GM20431 (cell line): Measurements from ENCODE around the gene YY1.
"Not testable (repeated sequence)": the region's sequence is repeated elsewhere in the genome, so short reads cannot be mapped to it uniquely, and the experiment has no call there.

Experiments used
- in situ Hi-C: fragments of 300-500 bp; cut with MseI, MboI; formaldehyde crosslinking; loops from one replicate; pipeline ENCODE4 v1.15.0; 2020; ENCODE audit warnings: low sequenced_read_pairs; ENCODE audit not compliant: unreplicated experiment

Gene YY1

GRCh38 chr14:100238419-100239210 lies at the start of gene YY1:
TSS of gene YY1 (plus strand) at chr14:100239144. CDS start at chr14:100239245, 101 bp downstream.
- in situ Hi-C loops = no loop called here

GRCh38 chr14:100190126-100190525 lies 48.8 kb upstream of the YY1 start:
- in situ Hi-C loops = no loop called here

DNA sequence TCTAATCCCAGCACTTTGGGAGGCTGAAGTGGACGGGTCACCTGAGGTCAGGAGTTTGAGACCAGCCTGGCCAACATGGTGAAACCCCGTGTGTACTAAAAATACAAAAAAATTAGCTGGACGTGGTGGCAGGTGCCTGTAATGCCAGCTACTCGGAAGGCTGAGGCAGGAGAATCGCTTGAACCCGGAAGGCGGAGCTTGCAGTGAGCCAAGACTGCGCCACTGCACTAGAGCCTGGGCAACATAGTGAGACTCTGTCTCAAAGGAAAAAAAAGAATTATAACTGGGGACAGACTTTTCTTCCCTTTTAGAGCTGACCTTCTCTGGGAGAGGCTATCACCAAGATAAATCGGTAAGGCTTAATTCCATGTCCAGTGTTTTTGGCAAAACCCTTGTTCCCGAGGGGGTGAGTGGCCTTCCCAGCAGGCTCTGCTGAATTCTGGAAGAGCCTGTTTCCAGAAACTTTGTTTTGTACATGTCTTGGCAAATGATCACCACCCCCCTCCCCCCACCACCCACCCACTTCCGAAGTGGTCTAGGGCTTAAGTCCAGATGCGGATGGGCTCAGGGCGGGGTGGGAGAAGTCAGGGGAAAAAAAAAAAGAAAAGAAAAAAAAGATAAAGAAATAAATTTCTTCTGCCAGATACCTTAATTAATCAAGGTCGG lies 47.2 kb upstream of the YY1 start:
- in situ Hi-C loops = no loop called here

GRCh38 chr14:100192250-100192671 lies 46.7 kb upstream of the YY1 start:
- in situ Hi-C loops = no loop called here

DNA sequence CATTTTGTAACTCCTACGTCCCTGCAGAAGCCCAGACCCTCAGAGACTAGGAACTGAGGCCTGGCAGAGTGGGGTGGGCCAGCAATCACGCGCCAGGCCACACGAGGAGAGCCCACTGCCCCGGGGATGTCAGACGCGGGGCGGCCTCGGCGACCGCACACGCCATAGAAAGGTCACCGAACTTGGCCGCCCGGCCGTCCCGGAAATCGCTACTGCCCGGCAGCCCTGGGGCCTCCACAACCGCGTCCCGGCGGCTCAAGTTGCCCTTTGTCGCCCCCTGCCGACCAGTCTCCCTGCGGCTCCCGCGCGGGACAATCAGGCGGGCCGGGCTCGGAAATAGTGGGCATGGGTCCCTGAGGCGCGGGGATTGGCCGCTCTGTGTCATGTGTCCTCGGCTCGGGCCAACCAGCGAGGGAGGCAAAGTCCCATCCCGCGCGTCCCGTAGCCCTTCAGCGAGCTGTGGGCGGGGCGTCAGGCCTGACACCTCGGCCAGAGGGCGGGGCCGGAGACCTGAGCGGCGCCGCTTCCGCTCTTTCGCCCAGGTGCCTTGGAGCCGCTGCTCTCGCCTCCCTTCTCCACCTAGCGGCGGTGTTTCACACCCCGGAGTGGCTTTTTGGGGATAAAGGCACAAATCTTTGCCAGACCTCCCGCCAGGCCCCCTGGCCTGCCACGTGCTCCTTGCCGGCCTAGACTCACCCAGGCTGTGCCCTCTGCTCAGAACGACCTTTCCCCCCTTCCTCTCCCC lies 46.1 kb upstream of the YY1 start:
- in situ Hi-C loops = no loop called here

DNA sequence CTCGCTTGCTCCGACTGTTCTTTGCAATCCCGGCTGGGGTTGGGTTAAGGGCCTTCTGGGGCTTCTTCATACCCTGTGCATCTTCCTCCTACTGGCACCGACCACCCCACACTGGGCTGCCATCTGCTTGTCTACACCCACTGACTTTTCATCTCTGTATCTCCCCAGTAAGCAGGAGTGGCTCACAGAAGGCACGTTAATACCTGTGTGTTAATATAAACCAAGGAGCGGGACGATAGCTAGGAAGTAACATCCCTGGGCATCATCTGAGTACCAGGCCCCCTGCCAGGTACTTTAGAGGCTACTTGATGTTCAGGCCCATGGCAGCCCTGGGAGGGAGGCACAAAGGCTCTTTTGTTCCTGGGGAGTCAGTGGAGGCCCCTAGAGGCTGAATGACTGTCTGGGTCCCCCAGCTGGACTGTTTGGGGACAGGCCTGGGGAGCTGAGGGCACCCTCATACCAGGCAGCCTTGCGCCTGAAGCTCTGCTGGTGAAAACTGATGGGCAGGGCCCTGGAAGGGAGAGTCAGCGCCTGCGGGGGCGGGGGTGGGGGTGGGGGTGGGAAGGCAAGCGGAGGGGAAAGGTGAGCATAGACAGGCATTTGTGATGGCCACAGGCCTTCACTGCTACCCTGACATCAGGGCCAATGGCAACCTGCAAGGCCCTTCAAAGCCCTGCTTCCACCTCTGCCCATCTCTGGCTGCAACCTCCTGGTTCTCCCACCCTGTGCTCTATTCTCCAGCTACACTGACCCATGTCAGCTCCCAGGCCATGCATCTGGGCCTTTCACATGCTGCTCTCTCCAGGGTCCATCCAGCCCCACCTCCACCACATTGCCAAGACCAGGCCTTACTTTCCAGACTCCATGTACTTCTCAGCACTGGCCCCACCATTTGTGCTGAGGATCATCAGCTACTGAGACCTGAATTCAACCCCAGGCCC lies 45.3 kb upstream of the YY1 start:
- in situ Hi-C loops = no loop called here

DNA sequence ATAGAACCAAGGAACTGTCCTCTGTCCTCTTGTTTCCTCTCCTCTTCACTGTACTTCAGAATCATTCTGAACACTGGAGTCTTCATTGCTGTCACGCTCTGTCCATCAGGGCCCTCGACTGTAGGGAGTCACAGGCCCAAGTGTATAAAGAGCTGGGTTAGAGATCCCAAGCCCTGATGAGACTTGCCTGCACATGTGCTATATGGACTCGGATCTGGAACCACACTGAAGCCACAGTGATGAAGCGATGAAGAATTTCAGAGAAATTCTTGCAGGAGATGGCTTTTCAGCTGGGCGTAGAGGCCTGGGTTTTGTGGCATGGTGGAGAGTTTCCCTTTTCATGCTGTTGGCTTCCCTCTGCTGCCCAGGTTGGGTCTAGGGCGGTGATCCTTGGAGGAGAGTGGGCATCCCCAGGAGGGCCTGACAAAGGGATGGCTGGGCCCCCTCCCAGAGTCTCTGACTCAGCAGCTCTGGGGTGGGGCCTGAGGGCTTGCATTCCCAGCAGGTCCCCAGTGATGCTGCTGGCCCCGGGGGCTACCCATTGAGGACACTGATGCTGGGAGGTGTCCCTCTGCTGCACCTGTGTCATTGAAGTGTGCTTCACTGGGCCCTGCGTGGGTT lies 39.6 kb upstream of the YY1 start:
- in situ Hi-C loops = no loop called here

DNA sequence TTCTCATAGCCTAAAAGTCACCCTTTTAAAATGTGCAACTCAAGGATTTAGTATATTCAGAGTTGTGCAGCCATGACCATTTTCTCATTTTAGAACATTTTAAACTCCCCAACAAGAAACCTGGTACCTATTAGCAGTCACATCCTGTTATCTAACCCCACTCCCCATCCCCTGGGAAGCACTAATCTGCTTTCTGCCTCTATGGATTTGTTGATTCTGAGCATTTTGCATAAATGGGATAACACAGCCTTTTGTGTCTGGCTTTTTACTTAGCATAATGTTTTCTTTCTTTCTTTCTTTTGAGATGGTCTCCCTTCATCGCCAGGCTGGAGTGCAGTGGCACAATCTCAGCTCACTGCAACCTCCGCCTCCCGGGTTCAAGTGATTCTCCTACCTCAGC lies 38.6 kb upstream of the YY1 start:
- in situ Hi-C loops = no loop called here

GRCh38 chr14:100201701-100202100 lies 37.2 kb upstream of the YY1 start:
- in situ Hi-C loops = no loop called here

GRCh38 chr14:100202712-100203111 lies 36.2 kb upstream of the YY1 start:
- in situ Hi-C loops = no loop called here

DNA sequence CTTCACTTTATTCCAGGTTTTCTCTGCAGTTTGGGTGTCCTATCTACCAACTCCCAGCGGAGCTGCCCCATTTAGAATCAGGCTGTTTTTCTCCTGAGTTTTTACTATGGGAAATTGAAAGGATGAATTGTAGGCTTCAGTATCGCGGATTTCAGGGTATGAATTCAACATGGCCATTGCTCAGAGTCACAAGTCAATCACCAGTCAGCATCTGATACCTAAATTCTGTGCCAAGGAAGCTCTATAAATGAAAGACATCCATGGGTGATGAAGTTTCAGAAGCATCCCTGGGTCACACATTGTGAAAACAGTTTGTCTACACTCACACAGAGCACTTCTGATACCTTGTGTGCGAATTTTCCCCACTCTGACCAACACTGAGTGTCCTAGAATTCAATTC lies 35.8 kb upstream of the YY1 start:
- in situ Hi-C loops = no loop called here

DNA sequence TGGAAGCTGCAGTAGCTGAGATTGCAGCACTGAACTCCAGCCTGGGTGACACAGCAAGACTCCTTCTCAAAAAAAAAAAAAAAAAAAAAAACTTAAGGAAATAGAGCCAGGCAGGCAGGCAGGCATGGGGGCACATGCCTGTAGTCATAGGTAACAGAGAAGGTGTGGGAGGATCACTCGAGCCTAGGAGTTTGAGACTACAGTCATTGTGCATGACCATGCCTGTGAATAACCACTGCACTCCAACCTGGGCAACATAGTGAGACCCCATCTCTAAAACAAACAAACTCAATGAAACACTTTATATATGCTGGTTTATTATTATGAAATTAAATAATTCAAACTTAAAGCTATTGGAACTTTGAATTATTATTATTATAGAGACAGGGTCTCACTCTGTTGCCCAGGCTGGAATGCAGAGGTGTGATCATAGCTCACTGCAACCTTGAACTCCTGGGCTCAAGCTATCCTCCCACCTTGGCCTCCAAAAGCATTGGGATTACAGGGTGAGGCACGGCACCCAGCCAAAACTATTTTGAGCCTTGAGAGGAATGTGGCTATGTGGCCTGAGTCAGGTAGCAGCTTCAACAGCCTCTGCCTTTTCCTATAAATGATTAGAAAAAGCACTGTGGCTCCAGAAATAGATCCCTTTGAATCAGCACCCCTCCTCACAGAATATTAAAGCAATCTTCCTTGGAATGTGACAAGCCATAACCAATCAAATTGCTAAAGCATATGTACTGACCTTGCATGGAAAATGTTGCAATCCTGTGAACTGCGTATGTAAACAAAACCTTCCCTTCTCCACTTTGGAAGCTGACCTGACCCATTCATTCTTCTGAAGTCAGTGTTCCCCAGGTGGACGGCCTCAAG lies 34.7 kb upstream of the YY1 start:
- in situ Hi-C loops = no loop called here

- in situ Hi-C loops = not testable (repeated sequence)
Measured at GRCh38 chr14:100204835-100205167, 34.1 kb upstream of the YY1 start.

DNA sequence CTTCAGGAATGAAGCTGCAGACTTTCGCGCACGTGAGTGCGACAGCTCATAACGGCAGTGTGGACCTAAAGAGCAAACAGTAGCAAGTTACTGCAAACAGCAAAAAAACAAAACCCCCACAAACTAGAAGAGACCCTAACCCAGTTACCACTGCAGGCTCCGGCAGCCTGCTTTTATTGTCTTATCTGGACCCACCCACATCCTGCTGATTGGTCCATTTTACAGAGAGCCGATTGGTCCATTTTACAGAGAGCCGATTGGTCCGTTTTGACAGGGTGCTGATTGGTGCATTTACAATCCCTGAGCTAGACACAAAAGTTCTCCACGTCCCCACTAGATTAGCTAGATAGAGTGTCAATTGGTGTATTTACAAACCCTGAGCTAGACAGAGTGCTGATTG lies 31.4 kb upstream of the YY1 start:
- in situ Hi-C loops = not testable (repeated sequence)

GRCh38 chr14:100208136-100208535 lies 30.8 kb upstream of the YY1 start:
- in situ Hi-C loops = not testable (repeated sequence)

DNA sequence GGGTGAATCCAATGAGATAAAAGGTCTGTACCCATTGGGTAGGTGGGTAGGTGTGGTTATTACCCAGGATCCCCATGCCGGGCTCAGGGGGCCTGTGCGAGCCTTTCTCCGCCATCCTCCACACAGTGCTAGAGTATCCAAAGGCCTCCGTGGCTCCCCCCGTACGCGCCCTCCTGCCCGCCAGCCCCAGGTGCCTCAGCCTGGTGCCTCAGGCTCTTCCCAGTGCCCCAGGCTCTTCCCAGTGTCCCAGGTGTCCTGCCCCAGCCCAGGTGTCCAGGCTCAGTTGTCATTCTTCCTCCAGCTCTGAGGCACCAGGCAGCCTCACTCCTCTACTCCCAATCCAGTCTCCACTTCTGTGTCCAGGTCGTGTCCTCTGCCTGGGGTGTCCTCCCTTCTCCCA lies 27.6 kb upstream of the YY1 start:
- in situ Hi-C loops = no loop called here

- in situ Hi-C loops = no loop called here
Measured at GRCh38 chr14:100211893-100212292, 27.1 kb upstream of the YY1 start.

GRCh38 chr14:100212476-100213333 lies 26.2 kb upstream of the YY1 start:
- in situ Hi-C loops = no loop called here
